ENCODE measurements around the gene CCDC171. TPM values are rescaled to one million over a fixed set of nuclear protein-coding genes. Genes with fewer than 3 reads are reported as not detected.

The CCDC171 gene
- total RNA-seq, 4 donors from 2014 or later: 2.5 to 4.2 (median 3.3) TPM

- TF ChIP-seq POLR2A (IDR thresholded peaks at IDR 0.05) (no peak), CTCF (IDR thresholded peaks at IDR 0.05) (no peak)
- DNase-seq (ENCODE audit: low spot score in 2 of 2): no peak
- H3K4me3 ChIP-seq (ENCODE audit: low read depth, poor library complexity, severe bottlenecking): no peak overlapping the region
- intact Hi-C loops (cut with DNase I; ENCODE audit: low total_unique reads): no loop called here
These were observed 422.4 kb downstream of the CCDC171 start for GRCh38 chr9:15975101-15975778.

- no peak overlapping the region for H3K4me3 ChIP-seq (ENCODE audit: low read depth, poor library complexity, severe bottlenecking)
- WGBS, 2 donors: 87 to 88% methylated on average over 5 of the region's 5 CpGs
- TF ChIP-seq CTCF (IDR thresholded peaks at IDR 0.05) (no peak), POLR2A (IDR thresholded peaks at IDR 0.05) (no peak)
- intact Hi-C loops (cut with DNase I; ENCODE audit: low total_unique reads): no loop called here
- no peak for DNase-seq (ENCODE audit: low spot score in 2 of 2)
These were observed 424.6 kb downstream of the CCDC171 start for GRCh38 chr9:15977438-15977837.

- DNase-seq (ENCODE audit: low spot score in 2 of 2): no peak
- no peak overlapping the region for H3K4me3 ChIP-seq (ENCODE audit: low read depth, poor library complexity, severe bottlenecking)
- no peak for TF ChIP-seq POLR2A (IDR thresholded peaks at IDR 0.05)
- no peak for TF ChIP-seq CTCF (IDR thresholded peaks at IDR 0.05)
- WGBS, 2 donors: 56 to 67% methylated on average over 5 of the region's 5 CpGs
- intact Hi-C loops (cut with DNase I; ENCODE audit: low total_unique reads): loop anchor here (10.0 kb wide), 1 partner anchor 63 kb away; no protein-coding TSS in a partner anchor
These were observed 429.3 kb downstream of the CCDC171 start for GRCh38 chr9:15982182-15982581.

- DNase-seq (ENCODE audit: low spot score in 2 of 2): no peak
- H3K4me3 ChIP-seq (ENCODE audit: low read depth, poor library complexity, severe bottlenecking): no peak overlapping the region
- 71 to 73% methylated on average over 7 of the region's 7 CpGs for WGBS, 2 donors
- TF ChIP-seq CTCF (IDR thresholded peaks at IDR 0.05) (no peak), POLR2A (IDR thresholded peaks at IDR 0.05) (no peak)
- intact Hi-C loops (cut with DNase I; ENCODE audit: low total_unique reads): loop anchor here (5.0 kb wide), 1 partner anchor 1188 kb away; no protein-coding TSS in a partner anchor
These were observed 446.8 kb downstream of the CCDC171 start for GRCh38 chr9:15999422-16000339.

GRCh38 chr9:16000811-16001210, 448.0 kb downstream of the CCDC171 start:
- H3K4me3 ChIP-seq (ENCODE audit: low read depth, poor library complexity, severe bottlenecking): no peak overlapping the region
- TF ChIP-seq CTCF (IDR thresholded peaks at IDR 0.05) (no peak), POLR2A (IDR thresholded peaks at IDR 0.05) (no peak)
- intact Hi-C loops (cut with DNase I; ENCODE audit: low total_unique reads): loop anchor here (5.0 kb wide), 1 partner anchor 1186 kb away; no protein-coding TSS in a partner anchor
- 94 to 97% methylated on average over 2 of the region's 2 CpGs for WGBS, 2 donors
- no peak for DNase-seq (ENCODE audit: low spot score in 2 of 2)
